PC-3 (cell line): ENCODE measurements around the gene SH3D19.
"Not testable (repeated sequence)": the region's sequence is repeated elsewhere in the genome, so short reads cannot be mapped to it uniquely, and the experiment has no call there.

ENCODE experiments used
- EZH2 ChIP-seq: fragments of 300-600 bp; sonication (generic); IDR thresholded peaks from one replicate; pipeline ENCODE4 v1.6.1; 2017; ENCODE audit warnings: antibody characterized with exemption, mild to moderate bottlenecking, low read length; ENCODE audit not compliant: unreplicated experiment
- EZH2phosphoT487 ChIP-seq: fragments of 300-600 bp; sonication (generic); IDR thresholded peaks from 2 replicates; pipeline ENCODE4 v1.6.1; 2018; ENCODE audit warnings: mild to moderate bottlenecking, antibody characterized with exemption, low read length, borderline replicate concordance
- TF ChIP-seq, protein P1 (sequence below): fragments of 300-600 bp; sonication (generic); conservative IDR thresholded peaks from 2 replicates; pipeline ENCODE4 v1.5.1; 2017; ENCODE audit warnings: antibody characterized with exemption, low read depth, mild to moderate bottlenecking, low read length

DNA sequence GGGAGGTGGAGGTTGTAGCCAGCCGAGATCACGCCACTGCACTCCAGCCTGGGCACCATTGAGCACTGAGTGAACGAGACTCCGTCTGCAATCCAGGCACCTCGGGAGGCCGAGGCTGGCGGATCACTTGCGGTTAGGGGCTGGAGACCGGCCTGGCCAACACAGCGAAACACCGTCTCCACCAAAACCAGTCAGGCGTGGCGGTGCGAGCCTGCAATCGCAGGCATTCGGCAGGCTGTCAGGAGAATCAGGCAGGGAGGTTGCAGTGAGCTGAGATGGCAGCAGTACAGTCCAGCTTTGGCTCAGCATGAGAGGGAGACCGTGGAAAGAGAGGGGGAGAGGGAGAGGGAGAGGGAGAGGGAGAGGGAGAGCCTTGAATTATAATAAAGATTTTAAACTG is 69.7 kb downstream of the SH3D19 start:
- TF ChIP-seq, protein P1, sequence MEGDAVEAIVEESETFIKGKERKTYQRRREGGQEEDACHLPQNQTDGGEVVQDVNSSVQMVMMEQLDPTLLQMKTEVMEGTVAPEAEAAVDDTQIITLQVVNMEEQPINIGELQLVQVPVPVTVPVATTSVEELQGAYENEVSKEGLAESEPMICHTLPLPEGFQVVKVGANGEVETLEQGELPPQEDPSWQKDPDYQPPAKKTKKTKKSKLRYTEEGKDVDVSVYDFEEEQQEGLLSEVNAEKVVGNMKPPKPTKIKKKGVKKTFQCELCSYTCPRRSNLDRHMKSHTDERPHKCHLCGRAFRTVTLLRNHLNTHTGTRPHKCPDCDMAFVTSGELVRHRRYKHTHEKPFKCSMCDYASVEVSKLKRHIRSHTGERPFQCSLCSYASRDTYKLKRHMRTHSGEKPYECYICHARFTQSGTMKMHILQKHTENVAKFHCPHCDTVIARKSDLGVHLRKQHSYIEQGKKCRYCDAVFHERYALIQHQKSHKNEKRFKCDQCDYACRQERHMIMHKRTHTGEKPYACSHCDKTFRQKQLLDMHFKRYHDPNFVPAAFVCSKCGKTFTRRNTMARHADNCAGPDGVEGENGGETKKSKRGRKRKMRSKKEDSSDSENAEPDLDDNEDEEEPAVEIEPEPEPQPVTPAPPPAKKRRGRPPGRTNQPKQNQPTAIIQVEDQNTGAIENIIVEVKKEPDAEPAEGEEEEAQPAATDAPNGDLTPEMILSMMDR: not testable (repeated sequence)
- TF ChIP-seq EZH2, EZH2phosphoT487: not testable (repeated sequence)
